ENCODE results near the gene ATP5PF. TPM values are rescaled to one million over a fixed set of nuclear protein-coding genes. Genes with fewer than 3 reads are reported as not detected.
"Not testable (repeated sequence)": the region's sequence is repeated elsewhere in the genome, so short reads cannot be mapped to it uniquely, and the experiment has no call there.

Gene ATP5PF
- total RNA-seq, 2 experiments from 2014 or later, result 187 TPM

GRCh38 chr21:25737421-25737820 is 2.7 kb upstream of the ATP5PF start:
- Mint-ChIP-seq H3K36me3 (peaks cover 20% of the 10 kb centered on the region), H3K27ac (no peak overlapping the region), H3K27me3 (peaks cover 5% of the 10 kb centered on the region), H3K4me1 (peaks cover 37% of the 10 kb centered on the region), H3K4me3 (no peak overlapping the region), H3K9me3 (no peaks in the 10 kb centered on the region)
- DNase-seq, result no peak

GRCh38 chr21:25735646-25736597 is 1.2 kb upstream of the ATP5PF start:
- peak overlapping the region; percentile 100 for H3K4me3 Mint-ChIP-seq
- no peaks in the 10 kb centered on the region for H3K9me3 Mint-ChIP-seq
- DNase-seq, result no peak
- peaks cover 43% of the 10 kb centered on the region for H3K4me1 Mint-ChIP-seq
- peak overlapping the region; percentile 93 for H3K27ac Mint-ChIP-seq
- H3K27me3 Mint-ChIP-seq, result peaks cover 5% of the 10 kb centered on the region
- peaks cover 24% of the 10 kb centered on the region for H3K36me3 Mint-ChIP-seq

- DNase-seq, result no peak
- H3K4me3 Mint-ChIP-seq, result peak overlapping the region; percentile 100
- peaks cover 29% of the 10 kb centered on the region for H3K36me3 Mint-ChIP-seq
- H3K9me3 Mint-ChIP-seq, result no peaks in the 10 kb centered on the region
- H3K27me3 Mint-ChIP-seq, result peaks cover 5% of the 10 kb centered on the region
- peak overlapping the region; percentile 100 for H3K27ac Mint-ChIP-seq
- peaks cover 48% of the 10 kb centered on the region for H3K4me1 Mint-ChIP-seq
Observed at GRCh38 chr21:25734654-25734903, 125 bp downstream of the ATP5PF start.

GRCh38 chr21:25733859-25734653 is 648 bp downstream of the ATP5PF start:
- Mint-ChIP-seq H3K9me3 (no peaks in the 10 kb centered on the region), H3K36me3 (peaks cover 31% of the 10 kb centered on the region), H3K27ac (peak overlapping the region; percentile 100), H3K4me3 (peak overlapping the region; percentile 100), H3K27me3 (peaks cover 5% of the 10 kb centered on the region), H3K4me1 (peaks cover 44% of the 10 kb centered on the region)
- peak; percentile 43 for DNase-seq

- Mint-ChIP-seq H3K27ac (no peak overlapping the region), H3K27me3 (peaks cover 5% of the 10 kb centered on the region), H3K36me3 (peaks cover 40% of the 10 kb centered on the region), H3K9me3 (no peaks in the 10 kb centered on the region), H3K4me3 (peak overlapping the region; percentile 42), H3K4me1 (peaks cover 31% of the 10 kb centered on the region)
- no peak for DNase-seq
Observed at GRCh38 chr21:25732091-25732760, 2.5 kb downstream of the ATP5PF start.

GRCh38 chr21:25722631-25723030 is 12.1 kb downstream of the ATP5PF start:
- Mint-ChIP-seq H3K27me3 (no peaks in the 10 kb centered on the region), H3K36me3 (peaks cover 19% of the 10 kb centered on the region), H3K27ac (no peak overlapping the region), H3K4me1 (peaks cover 2% of the 10 kb centered on the region), H3K4me3 (no peak overlapping the region), H3K9me3 (no peaks in the 10 kb centered on the region)
- no peak for DNase-seq

- Mint-ChIP-seq H3K4me1 (peaks cover 3% of the 10 kb centered on the region), H3K27me3 (no peaks in the 10 kb centered on the region), H3K9me3 (no peaks in the 10 kb centered on the region), H3K4me3 (no peak overlapping the region), H3K27ac (no peak overlapping the region), H3K36me3 (peaks cover 19% of the 10 kb centered on the region)
- no peak for DNase-seq
Observed at GRCh38 chr21:25721987-25722386, 12.7 kb downstream of the ATP5PF start.

- H3K4me1 Mint-ChIP-seq, result peaks cover 3% of the 10 kb centered on the region
- no peaks in the 10 kb centered on the region for H3K27me3 Mint-ChIP-seq
- no peak overlapping the region for H3K27ac Mint-ChIP-seq
- peaks cover 15% of the 10 kb centered on the region for H3K36me3 Mint-ChIP-seq
- DNase-seq, result no peak
- no peak overlapping the region for H3K4me3 Mint-ChIP-seq
- no peaks in the 10 kb centered on the region for H3K9me3 Mint-ChIP-seq
Observed at GRCh38 chr21:25717491-25718147, 17.1 kb downstream of the ATP5PF start.

- H3K4me3 Mint-ChIP-seq, H3K36me3 Mint-ChIP-seq, H3K27ac Mint-ChIP-seq, H3K4me1 Mint-ChIP-seq, H3K27me3 Mint-ChIP-seq, DNase-seq, H3K9me3 Mint-ChIP-seq: not testable (repeated sequence)
Observed at GRCh38 chr21:25714066-25714465, 20.6 kb downstream of the ATP5PF start.

GRCh38 chr21:25710550-25710949 is 24.2 kb downstream of the ATP5PF start:
- DNase-seq, result no peak
- Mint-ChIP-seq H3K27ac (no peak overlapping the region), H3K27me3 (no peaks in the 10 kb centered on the region), H3K9me3 (no peaks in the 10 kb centered on the region), H3K4me1 (no peaks in the 10 kb centered on the region), H3K36me3 (no peaks in the 10 kb centered on the region), H3K4me3 (no peak overlapping the region)

- H3K4me3 Mint-ChIP-seq, result no peak overlapping the region
- H3K36me3 Mint-ChIP-seq, result no peaks in the 10 kb centered on the region
- no peaks in the 10 kb centered on the region for H3K9me3 Mint-ChIP-seq
- no peak overlapping the region for H3K27ac Mint-ChIP-seq
- H3K27me3 Mint-ChIP-seq, result no peaks in the 10 kb centered on the region
- H3K4me1 Mint-ChIP-seq, result no peaks in the 10 kb centered on the region
- DNase-seq, result no peak
Observed at GRCh38 chr21:25709684-25710265, 24.9 kb downstream of the ATP5PF start.

- Mint-ChIP-seq H3K9me3 (no peaks in the 10 kb centered on the region), H3K36me3 (no peaks in the 10 kb centered on the region), H3K4me1 (no peaks in the 10 kb centered on the region), H3K27me3 (no peaks in the 10 kb centered on the region), H3K27ac (no peak overlapping the region), H3K4me3 (no peak overlapping the region)
- DNase-seq, result peak; percentile 7
Observed at GRCh38 chr21:25708467-25709065, 26.1 kb downstream of the ATP5PF start.

- Mint-ChIP-seq H3K27ac (no peak overlapping the region), H3K4me3 (no peak overlapping the region), H3K9me3 (no peaks in the 10 kb centered on the region), H3K36me3 (no peaks in the 10 kb centered on the region), H3K4me1 (no peaks in the 10 kb centered on the region), H3K27me3 (no peaks in the 10 kb centered on the region)
- DNase-seq, result no peak
Observed at GRCh38 chr21:25701529-25701928, 33.2 kb downstream of the ATP5PF start.

GRCh38 chr21:25700741-25701140 is 34.0 kb downstream of the ATP5PF start:
- DNase-seq, result no peak
- H3K27ac Mint-ChIP-seq, result no peak overlapping the region

More at GRCh38 chr21:25700741-25701140, 34.0 kb downstream of the ATP5PF start:
- Mint-ChIP-seq H3K4me1 (no peaks in the 10 kb centered on the region), H3K36me3 (no peaks in the 10 kb centered on the region), H3K9me3 (no peaks in the 10 kb centered on the region), H3K27me3 (no peaks in the 10 kb centered on the region), H3K4me3 (no peak overlapping the region)
